Measurements from ENCODE around the gene BMP8B.

DNA sequence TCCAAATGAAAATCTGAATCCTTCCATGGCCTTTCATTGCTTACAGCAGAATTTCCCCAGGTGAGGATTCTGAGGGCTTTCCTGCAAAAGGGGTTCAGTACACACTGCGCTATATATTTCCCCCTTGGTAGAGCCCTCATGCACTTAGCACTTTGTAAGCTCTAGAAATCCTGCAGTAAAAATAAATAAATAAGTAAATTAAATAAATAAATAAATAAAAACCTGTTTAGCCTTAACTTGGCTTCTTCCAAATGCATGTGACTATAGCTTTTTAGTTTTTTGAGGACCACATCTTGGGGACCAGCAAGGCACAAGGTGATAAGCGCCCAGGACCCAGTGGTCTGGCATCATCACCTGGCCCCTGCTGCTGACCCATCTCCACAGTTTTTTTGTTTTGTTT is 3.2 kb upstream of the BMP8B start:
- TF ChIP-seq CTCF (IDR thresholded peaks at IDR 0.05; ENCODE audit: poor library complexity) (no peak), EZH2 (IDR thresholded peaks at IDR 0.05; ENCODE audit: borderline replicate concordance) (no peak), EZH2phosphoT487 (IDR thresholded peaks at IDR 0.05; ENCODE audit: low read depth, severe bottlenecking, unreplicated experiment) (no peak)

Measured in hepatocyte (in vitro differentiated cells).